CD4-positive, alpha-beta T cell treated with Interleukin-6 for 4 hours (primary cell): Measurements from ENCODE around the gene ASB1.

ENCODE experiments used
- DNase-seq: peaks from one replicate; pipeline ENCODE4 v3.0.0-alpha.2; 2020; ENCODE audit warnings: mixed read lengths

The ASB1 gene

GRCh38 chr2:238446371-238446770 is 19.6 kb downstream of the ASB1 start:
- no peak for DNase-seq

DNA sequence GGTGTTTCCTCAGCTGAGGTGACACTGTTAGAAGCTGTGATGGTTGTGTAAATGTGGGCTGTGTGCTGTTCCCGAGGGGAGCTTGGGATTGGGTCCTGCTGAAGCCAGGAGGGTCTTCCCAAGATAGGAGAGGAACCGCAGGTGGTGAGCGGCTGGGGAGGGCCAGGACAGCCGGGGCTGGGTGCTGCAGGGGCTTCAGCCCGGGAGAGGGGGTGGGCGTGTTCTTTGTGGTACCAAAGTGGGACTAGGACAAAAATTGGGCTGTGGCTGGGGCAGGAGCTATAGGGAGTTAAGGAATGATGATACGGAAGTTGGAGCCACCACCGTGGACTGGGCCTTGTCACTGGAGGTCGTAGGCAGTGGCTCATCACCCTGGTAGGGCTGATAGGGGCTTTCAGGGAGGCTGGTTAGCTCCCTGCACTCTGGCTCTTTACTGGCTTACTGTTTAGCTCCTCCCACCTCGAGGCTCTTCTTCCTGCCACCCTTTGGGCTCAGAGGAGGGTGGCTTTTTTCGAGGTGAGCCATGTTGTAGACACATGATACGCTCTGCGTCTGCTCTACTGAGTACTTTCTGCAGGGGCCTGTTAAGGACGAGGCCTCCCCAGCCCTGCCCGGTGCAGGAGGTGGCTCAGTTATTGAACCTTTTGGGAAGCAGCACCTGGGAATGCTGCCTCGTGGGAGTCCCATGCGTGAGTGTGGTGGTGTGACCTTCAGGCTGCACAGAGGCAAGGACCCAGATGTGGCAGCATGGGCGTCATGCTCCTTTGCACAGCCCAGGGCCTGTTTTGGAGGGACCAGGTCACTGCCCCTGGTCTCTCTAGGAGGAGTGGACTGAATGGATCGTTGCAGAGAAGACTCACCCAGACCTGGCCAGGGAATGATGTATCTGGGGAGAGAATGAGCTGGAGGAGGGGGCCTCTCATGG is 21.6 kb downstream of the ASB1 start:
- DNase-seq, result no peak

DNA sequence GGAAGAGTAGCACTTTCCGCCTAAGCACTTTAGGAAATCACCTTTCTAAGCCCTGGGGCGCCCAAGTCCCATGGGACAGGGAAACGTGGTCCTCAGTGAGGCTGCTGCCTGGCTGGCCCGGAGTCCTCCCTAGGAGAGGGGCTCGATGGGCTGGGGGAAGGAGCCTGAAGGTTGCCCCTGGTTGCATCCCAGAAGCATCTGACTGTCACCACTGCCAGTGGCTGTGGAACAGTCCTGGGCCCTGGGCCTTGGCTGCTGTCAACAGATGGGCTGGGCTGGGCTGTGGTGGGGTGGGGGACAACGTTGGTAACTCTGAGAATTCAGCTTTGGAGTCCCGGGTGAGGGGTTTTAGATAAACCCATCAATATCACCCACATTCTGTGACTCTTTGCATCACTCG is 22.5 kb downstream of the ASB1 start:
- DNase-seq, result no peak

- DNase-seq, result no peak
Measured at GRCh38 chr2:238449909-238450417, 23.2 kb downstream of the ASB1 start.

- DNase-seq, result no peak
Measured at GRCh38 chr2:238450440-238450861, 23.7 kb downstream of the ASB1 start.

DNA sequence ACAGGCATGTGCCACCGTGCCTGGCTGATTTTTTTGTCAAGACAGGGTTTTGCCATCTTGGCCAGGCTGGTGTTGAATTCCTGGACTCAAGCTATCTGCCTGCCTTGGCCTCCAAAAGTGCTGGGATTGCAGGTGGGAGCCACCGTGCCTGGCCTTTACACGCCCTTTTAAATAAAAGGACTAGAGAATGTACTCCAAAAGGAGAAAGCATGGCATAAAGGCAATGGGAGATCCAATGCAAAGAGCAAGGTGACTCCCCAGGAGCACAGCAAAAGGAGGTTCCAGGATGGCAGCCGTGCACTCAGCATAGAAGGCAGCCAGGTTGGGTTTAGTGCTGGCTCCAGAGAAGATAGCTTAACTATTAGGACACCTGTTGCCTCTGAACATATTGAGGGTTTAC is 27.1 kb downstream of the ASB1 start:
- no peak for DNase-seq

DNA sequence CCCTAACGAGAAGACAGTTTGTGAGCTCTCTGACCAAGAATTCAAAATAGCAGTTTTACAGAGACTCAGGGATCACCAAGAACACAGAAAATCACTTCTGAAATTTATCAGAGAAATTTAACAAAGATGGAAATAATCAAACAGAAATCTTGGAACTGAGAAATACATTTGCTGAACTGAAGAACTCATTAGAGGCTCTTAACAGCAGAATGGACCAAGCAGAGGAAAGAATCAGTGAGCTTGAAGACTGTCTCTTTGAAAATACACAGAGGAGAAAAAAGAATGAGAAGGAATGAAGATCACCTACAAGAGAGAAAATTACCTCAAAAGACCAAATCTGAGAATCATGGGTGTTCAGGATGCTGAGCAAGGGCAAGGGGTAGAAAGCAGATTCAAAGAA is 29.7 kb downstream of the ASB1 start:
- DNase-seq, result no peak

- no peak for DNase-seq
Measured at GRCh38 chr2:238456970-238457926, 30.5 kb downstream of the ASB1 start.

GRCh38 chr2:238457927-238458324 is 31.2 kb downstream of the ASB1 start:
- DNase-seq, result no peak

DNA sequence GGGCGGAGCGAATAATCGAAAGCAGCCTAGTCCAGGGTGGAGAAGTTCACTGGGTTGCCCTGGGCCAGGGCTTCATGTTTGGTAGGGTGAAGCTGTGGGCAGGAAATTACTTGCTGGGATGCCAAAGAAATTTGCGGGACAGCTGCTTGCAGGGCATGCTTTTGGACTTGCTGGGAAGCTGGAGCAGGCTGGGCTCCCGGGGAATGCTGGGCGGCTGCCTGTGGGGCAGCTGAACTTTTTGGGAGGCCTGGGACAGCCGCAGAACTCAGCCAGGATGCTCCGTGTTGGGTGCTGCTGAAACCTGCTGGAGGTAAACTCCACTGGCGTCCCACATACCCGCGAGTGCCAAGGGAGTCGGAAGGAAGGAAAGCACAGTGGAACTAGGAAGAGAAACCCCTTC is 31.9 kb downstream of the ASB1 start:
- no peak for DNase-seq

DNA sequence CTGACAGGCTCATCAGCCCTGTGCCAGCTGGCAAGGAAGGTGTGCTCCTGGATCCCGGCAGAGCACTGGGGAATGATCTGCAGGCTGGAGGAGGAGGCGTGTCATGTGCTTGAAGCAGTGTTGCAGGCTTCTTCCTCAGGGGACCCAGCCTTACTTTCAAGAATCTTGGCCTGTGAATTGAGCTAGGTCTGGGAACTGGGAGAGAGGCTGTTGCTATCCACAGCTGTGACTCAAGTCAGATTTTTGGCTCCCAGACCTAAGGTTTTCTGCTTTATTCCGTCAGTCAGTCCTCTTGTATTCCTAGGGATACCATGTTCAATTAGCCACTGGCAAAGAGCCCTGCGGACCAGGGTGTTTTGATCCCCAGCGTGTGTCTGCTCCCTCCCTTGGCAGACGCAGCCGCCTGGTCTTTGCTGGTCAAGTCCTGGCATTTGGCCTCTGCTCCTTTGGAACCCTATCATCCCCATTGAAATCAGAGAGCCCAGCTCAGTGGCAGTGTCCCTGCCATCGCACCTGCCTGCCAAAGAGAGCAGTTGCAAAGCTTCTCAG is 32.4 kb downstream of the ASB1 start:
- DNase-seq, result no peak

- DNase-seq, result no peak
Measured at GRCh38 chr2:238461051-238461450, 34.3 kb downstream of the ASB1 start.

GRCh38 chr2:238461491-238461890 is 34.8 kb downstream of the ASB1 start:
- DNase-seq, result no peak

GRCh38 chr2:238461916-238462315 is 35.2 kb downstream of the ASB1 start:
- DNase-seq, result no peak

GRCh38 chr2:238462782-238463396 is 36.2 kb downstream of the ASB1 start:
- DNase-seq, result no peak

DNA sequence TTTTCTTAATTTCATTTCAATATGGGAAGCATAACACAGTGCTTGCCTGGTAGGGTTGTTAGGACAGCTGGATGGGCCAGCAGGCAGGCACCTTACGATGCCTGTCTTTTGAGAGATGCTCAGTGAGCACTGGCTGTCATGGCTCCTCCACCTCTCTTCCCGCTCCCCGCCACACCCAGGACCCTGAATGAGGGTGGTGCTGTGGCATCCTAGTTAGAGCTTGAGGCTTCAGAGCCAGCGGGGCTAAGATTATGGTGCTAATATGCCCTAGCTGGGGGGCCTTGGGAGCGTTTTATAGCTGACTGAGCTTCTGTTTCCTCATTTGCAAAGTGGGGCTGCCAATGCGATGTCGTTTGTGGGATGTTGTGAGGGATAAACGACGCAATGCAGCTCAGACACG is 37.7 kb downstream of the ASB1 start:
- DNase-seq, result no peak

GRCh38 chr2:238465487-238466242 is 38.9 kb downstream of the ASB1 start:
- no peak for DNase-seq

DNA sequence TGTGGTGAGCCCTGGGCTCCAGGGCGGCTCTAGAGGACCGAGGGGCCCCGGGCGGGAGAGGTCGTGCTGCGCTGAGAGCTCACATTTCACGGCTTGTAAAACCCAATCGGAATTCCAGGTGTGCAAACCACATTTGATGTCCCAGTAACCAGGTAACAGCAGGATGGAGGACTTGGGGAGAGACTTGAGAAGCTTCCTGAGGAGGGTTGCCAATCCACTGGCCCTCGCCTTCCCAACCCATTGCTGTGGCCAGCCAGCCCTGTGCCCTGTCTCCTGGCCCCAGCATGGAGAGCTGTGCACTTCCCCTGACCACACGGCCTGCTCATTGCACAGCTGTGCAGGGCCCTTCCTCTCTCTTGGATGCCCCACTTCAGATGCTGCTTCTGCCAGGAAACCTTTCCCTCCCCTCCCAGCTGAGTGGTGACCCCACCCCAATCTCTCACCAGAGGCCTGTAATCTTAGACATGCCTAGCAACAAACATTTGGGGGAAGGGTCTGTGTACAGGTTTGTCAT is 39.6 kb downstream of the ASB1 start:
- no peak for DNase-seq

DNA sequence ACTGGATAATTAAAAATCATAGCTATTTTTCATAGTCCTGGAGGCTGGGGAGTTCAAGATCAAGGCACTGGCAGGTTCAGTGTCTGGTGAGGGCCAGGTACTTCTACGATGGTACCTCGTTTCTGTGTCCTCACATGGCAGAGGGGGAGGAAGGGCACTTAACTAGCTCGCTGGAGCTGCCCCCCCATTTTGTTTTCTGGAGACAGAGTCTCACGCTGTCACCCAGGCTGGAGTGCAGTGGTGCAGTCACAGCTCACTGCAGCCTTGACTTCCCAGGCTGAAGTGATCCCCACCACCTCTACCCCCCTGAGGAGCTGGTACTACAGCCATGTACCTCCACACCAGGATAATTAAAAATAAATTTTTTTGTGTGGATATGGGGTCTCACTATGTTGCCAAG is 40.3 kb downstream of the ASB1 start:
- no peak for DNase-seq

- DNase-seq, result no peak
Measured at GRCh38 chr2:238467792-238468191, 41.1 kb downstream of the ASB1 start.

GRCh38 chr2:238469155-238469554 is 42.4 kb downstream of the ASB1 start:
- no peak for DNase-seq

GRCh38 chr2:238473014-238473413 is 46.3 kb downstream of the ASB1 start:
- no peak for DNase-seq
